Osteocyte (in vitro differentiated cells): ENCODE data around the gene CLEC4D. TPM values are rescaled to one million over a fixed set of nuclear protein-coding genes. Genes with fewer than 3 reads are reported as not detected.
"Not testable (repeated sequence)": the region's sequence is repeated elsewhere in the genome, so short reads cannot be mapped to it uniquely, and the experiment has no call there.

Experiments used
- DNase-seq: peaks from one replicate; pipeline ENCODE4 v3.0.0; 2021; ENCODE audit warnings: mixed read lengths; ENCODE audit not compliant: unreplicated experiment; ENCODE audit errors: extremely low spot score
- H3K27ac Mint-ChIP-seq: one replicate; pipeline ENCODE4 v1.8.0; 2021; ENCODE audit warnings: mild to moderate bottlenecking, mixed read lengths; ENCODE audit not compliant: unreplicated experiment
- H3K27me3 Mint-ChIP-seq: one replicate; pipeline ENCODE4 v1.8.0; 2021; ENCODE audit warnings: mixed read lengths; ENCODE audit not compliant: unreplicated experiment
- H3K36me3 Mint-ChIP-seq: one replicate; pipeline ENCODE4 v1.8.0; 2021; ENCODE audit warnings: mixed read lengths; ENCODE audit not compliant: unreplicated experiment
- H3K4me1 Mint-ChIP-seq: one replicate; pipeline ENCODE4 v1.8.0; 2021; ENCODE audit warnings: mixed read lengths; ENCODE audit not compliant: unreplicated experiment
- H3K4me3 Mint-ChIP-seq: one replicate; pipeline ENCODE4 v1.8.0; 2021; ENCODE audit warnings: mild to moderate bottlenecking, moderate library complexity, mixed read lengths; ENCODE audit not compliant: unreplicated experiment
- H3K9me3 Mint-ChIP-seq: one replicate; pipeline ENCODE4 v1.8.0; 2021; ENCODE audit warnings: mixed read lengths; ENCODE audit not compliant: unreplicated experiment
- CTCF ChIP-seq: fragments of 200-600 bp; sonication (generic); IDR thresholded peaks from 2 replicates; pipeline ENCODE4 v1.5.0; 2021; ENCODE audit warnings: antibody characterized with exemption, mild to moderate bottlenecking, moderate library complexity
- total RNA-seq: library from RNA; stranded (reverse); gene quantifications from 2 replicates; pipeline ENCODE4 v1.2.1, GENCODE V29; 2021

The CLEC4D gene
- total RNA-seq, 1 donor from 2014 or later, result not detected

- Mint-ChIP-seq H3K36me3 (no peaks in the 10 kb centered on the region), H3K9me3 (peaks cover 3% of the 10 kb centered on the region), H3K27ac (no peak overlapping the region), H3K4me3 (no peak overlapping the region), H3K27me3 (no peaks in the 10 kb centered on the region), H3K4me1 (no peaks in the 10 kb centered on the region)
- TF ChIP-seq CTCF, result no peak
- DNase-seq, result no peak
These were observed 30.7 kb upstream of the CLEC4D start for GRCh38 chr12:8482571-8483061.

DNA sequence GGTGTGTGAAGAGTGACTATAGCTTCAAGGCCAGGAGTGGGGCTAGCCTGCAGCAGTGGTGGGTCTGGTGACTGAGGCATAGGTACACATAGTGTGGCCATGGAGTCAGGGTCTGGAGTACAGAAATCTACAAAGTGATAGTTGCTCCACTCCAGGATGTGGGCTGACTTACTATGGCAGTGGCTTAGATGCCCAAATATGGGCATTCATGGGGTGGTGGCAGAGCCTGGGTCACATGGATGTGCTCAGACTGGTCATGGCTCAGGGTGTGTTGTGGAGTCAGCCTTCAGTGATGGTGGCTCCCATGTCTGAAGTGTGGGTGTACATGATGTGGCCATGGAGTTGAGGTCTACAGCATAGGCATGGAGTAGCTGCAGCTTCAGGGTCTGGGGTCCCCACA is 30.2 kb upstream of the CLEC4D start:
- no peaks in the 10 kb centered on the region for H3K36me3 Mint-ChIP-seq
- H3K4me3 Mint-ChIP-seq, result no peak overlapping the region
- peaks cover 3% of the 10 kb centered on the region for H3K9me3 Mint-ChIP-seq
- no peaks in the 10 kb centered on the region for H3K4me1 Mint-ChIP-seq
- TF ChIP-seq CTCF, result no peak
- no peak overlapping the region for H3K27ac Mint-ChIP-seq
- no peak for DNase-seq
- no peaks in the 10 kb centered on the region for H3K27me3 Mint-ChIP-seq

DNA sequence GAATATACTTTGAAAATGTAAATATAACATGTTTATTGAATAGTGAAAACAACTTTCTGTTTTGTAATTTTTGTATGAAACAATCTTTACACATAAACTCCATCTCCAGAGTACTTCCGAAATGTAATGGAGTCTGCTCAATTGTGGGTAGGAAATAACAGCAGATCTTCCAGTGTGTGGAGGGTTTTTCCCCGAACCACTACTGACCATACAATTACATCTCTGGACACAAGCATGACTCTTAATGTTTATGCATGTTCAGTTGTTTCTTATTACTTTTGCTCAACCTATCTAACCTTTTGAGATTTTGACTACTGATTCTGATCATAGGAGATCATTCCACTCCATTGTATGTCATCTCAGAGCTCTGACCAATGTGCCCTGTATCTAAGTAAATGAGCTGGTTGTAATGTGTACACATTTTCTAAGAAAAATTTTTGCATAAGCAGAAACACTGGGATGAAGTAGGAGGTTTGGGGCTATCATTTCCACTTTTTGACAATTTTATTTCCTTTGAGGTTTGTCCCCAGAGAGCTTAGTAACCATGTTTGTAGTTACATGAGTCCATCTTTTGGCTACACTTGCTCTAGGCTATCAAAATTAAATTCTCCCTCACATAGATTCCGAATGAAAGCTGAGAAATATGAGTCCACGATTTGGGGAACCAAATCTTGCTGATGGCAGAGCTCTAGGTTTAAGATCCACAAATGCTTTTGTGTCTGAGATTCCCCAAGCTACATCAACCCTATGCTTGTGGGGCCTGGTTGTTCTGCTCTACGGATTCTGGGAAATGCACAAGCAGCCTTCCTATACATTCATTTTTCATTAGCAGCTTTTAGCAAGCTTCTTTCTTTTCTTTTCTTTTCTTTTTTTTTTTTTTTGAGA is 21.4 kb upstream of the CLEC4D start:
- Mint-ChIP-seq H3K4me1 (no peaks in the 10 kb centered on the region), H3K36me3 (no peaks in the 10 kb centered on the region), H3K9me3 (no peaks in the 10 kb centered on the region), H3K4me3 (no peak overlapping the region), H3K27me3 (no peaks in the 10 kb centered on the region), H3K27ac (no peak overlapping the region)
- TF ChIP-seq CTCF, result no peak
- no peak for DNase-seq

- Mint-ChIP-seq H3K36me3 (no peaks in the 10 kb centered on the region), H3K27me3 (no peaks in the 10 kb centered on the region), H3K9me3 (no peaks in the 10 kb centered on the region), H3K4me3 (no peak overlapping the region), H3K4me1 (no peaks in the 10 kb centered on the region), H3K27ac (no peak overlapping the region)
- TF ChIP-seq CTCF, result no peak
- DNase-seq, result no peak
These were observed 20.2 kb upstream of the CLEC4D start for GRCh38 chr12:8493084-8493483.

- H3K9me3 Mint-ChIP-seq, result not testable (repeated sequence)
These were observed 17.6 kb upstream of the CLEC4D start for GRCh38 chr12:8495671-8496070.

DNA sequence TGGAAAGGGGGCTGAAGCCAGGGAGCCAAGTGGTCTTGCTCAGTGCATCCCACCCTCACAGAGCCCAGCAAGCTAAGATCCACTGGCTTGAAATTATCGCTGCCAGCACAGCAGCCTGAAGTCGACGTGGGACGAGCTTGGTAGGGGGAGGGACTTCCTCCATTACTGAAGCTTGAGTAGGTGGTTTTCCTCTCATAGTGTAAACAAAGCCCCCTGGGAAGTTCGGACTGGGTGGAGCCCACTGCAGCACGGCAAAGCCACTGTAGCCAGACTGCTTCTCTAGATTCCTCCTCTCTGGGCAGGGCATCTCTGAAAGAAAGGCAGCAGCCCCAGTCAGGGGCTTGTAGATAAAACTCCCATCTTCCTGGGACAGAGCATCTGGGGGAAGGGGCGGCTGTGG is 17.2 kb upstream of the CLEC4D start:
- H3K36me3 Mint-ChIP-seq, H3K4me3 Mint-ChIP-seq, H3K27ac Mint-ChIP-seq, H3K4me1 Mint-ChIP-seq, H3K9me3 Mint-ChIP-seq, H3K27me3 Mint-ChIP-seq, DNase-seq: not testable (repeated sequence)

More at GRCh38 chr12:8495671-8496070, 17.6 kb upstream of the CLEC4D start:
- not testable (repeated sequence) for H3K27me3 Mint-ChIP-seq, DNase-seq, H3K36me3 Mint-ChIP-seq, H3K27ac Mint-ChIP-seq, H3K4me1 Mint-ChIP-seq, H3K4me3 Mint-ChIP-seq
